Measurements from ENCODE around the gene RING1.
"Not testable (repeated sequence)": the region's sequence is repeated elsewhere in the genome, so short reads cannot be mapped to it uniquely, and the experiment has no call there.

RING1 gene

DNA sequence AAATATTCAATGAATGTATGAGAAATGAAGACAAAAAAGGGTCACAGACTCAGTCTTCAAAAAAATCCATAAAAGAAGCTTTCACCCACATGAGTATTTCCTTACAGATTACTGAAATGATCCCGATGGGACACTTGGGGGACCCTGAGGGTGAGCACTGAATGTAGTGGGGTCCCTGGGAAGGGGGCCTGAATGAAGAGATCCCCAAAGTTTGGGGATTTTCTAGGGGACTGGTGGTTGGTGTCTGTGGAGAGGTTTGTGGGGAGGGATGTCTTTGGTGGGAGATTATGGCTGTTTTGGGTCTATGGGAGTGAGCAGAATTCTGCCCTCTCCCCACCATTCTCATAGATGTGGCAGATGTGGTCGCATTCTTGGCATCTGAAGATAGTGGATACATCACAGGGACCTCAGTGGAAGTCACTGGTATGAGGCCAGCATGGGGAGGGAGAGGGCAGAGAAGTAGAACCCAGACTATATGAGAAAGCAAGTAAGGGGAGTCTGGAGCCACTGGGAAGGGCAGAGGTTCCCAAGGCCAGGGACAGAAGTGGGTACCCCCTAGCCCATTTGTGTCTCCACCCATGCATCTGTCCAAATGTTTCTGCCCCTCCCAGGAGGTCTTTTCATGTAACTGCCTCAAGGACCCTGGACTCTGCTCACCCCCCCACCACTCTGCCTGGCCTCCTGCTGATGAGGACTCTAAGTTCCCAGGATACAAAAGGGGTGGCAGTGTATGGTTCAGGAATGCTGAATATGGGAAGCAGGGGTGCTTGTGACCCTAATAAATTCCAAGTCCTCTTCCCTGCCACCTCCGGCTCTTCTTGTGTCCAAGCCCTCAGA is 2.1 kb upstream of the RING1 start:
- DNase-seq (ENCODE audit: low read depth in 2 of 2) = no peak

DNA sequence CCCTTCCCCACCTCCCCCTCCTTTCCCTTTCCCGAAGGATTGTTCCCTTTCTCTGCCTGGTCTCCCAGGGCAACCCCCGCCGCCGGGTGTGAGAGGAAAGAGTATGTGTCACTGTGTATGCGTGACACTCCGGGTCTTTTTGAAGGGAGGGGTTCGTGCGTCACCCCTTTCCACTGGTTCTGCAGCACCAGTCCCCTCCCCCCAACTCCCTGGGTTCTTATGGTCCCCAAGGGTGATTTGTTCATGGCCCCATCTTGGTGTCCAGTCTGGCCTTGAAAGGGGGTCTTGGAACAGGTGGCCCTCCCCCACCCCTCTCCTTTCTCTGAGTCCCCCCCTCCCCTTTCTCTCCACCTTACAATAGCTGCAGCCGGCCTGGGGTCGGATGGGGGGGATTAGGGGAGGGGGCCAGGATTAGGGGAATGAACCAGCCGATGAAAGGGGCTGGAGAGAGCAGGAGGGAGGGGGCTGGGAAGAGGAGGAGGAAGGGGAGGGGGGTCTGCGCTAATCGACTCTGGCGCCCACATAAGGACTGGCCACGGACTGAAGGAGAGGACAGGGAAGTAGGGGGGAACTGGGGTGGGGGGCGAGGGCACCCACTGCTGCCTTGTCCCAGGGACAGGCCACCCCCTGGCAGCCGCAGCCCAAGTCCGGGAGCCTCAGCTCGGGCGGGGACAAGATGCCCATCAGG is 1.3 kb upstream of the RING1 start:
- no peak for DNase-seq (ENCODE audit: low read depth in 2 of 2)

DNA sequence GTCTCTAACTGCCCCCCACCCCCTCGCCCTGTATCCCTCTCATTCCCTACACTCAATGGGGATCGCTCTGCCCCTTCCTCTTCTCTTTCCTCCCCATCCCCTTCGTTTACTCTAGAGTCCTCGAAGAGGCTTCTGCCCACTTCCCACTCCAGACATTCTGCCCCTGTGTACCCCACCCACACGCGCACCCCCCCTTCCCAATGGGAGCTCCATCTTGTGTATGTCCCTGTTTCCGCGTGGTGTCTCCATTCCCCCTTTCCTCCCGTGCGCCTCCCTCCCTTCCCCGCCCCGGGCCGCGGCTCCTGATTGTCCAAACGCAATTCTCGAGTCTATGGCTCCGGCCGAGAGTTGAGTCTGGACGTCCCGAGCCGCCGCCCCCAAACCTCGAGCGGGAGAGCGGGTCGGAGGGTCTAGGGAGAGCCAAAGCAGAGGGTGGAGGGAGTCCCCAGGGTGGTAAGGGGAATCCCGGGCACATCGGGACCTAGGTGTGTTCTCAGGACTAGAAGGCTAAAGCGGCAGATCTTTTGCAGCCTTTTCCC is 679 bp upstream of the RING1 start:
- no peak for DNase-seq (ENCODE audit: low read depth in 2 of 2)

DNA sequence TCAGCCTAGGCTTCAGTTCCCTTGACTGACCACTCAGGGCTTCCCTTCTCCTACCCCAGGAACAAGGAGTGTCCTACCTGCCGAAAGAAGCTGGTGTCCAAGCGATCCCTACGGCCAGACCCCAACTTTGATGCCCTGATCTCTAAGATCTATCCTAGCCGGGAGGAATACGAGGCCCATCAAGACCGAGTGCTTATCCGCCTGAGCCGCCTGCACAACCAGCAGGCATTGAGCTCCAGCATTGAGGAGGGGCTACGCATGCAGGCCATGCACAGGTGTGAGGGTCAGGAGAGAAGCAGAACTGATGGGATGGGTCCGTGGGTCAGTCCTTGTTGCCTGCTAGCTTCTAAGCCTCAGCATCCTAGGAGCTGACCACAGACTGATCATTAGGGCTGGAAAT is 1.6 kb downstream of the RING1 start:
- no peak for DNase-seq (ENCODE audit: low read depth in 2 of 2)

DNA sequence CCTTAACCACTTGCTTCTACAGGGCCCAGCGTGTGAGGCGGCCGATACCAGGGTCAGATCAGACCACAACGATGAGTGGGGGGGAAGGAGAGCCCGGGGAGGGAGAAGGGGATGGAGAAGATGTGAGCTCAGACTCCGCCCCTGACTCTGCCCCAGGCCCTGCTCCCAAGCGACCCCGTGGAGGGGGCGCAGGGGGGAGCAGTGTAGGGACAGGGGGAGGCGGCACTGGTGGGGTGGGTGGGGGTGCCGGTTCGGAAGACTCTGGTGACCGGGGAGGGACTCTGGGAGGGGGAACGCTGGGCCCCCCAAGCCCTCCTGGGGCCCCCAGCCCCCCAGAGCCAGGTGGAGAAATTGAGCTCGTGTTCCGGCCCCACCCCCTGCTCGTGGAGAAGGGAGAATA is 2.8 kb downstream of the RING1 start:
- DNase-seq (ENCODE audit: low read depth in 2 of 2) = no peak

DNA sequence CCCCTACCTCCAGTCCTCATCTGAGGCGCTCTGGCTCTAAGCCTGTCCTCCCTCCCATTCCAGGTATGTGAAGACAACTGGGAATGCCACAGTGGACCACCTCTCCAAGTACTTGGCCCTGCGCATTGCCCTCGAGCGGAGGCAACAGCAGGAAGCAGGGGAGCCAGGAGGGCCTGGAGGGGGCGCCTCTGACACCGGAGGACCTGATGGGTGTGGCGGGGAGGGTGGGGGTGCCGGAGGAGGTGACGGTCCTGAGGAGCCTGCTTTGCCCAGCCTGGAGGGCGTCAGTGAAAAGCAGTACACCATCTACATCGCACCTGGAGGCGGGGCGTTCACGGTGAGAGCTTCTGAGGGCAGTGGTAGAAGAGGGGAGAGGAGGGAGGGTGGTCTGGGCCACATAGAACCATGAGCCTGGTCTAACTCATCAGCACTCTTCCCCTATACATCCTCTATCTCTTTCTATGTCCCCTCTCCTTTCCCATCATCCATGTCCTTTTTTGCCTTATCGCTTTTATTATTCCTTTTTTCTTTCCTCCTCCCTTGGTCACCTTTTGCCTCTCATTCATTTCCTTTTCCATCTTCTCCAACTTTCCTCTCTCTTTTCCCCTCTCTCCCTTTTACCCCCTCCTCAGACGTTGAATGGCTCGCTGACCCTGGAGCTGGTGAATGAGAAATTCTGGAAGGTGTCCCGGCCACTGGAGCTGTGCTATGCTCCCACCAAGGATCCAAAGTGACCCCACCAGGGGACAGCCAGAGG is 3.5 kb downstream of the RING1 start:
- no peak for DNase-seq (ENCODE audit: low read depth in 2 of 2)

GRCh38 chr6:33212857-33213165 is 4.5 kb downstream of the RING1 start:
- no peak for DNase-seq (ENCODE audit: low read depth in 2 of 2)

DNA sequence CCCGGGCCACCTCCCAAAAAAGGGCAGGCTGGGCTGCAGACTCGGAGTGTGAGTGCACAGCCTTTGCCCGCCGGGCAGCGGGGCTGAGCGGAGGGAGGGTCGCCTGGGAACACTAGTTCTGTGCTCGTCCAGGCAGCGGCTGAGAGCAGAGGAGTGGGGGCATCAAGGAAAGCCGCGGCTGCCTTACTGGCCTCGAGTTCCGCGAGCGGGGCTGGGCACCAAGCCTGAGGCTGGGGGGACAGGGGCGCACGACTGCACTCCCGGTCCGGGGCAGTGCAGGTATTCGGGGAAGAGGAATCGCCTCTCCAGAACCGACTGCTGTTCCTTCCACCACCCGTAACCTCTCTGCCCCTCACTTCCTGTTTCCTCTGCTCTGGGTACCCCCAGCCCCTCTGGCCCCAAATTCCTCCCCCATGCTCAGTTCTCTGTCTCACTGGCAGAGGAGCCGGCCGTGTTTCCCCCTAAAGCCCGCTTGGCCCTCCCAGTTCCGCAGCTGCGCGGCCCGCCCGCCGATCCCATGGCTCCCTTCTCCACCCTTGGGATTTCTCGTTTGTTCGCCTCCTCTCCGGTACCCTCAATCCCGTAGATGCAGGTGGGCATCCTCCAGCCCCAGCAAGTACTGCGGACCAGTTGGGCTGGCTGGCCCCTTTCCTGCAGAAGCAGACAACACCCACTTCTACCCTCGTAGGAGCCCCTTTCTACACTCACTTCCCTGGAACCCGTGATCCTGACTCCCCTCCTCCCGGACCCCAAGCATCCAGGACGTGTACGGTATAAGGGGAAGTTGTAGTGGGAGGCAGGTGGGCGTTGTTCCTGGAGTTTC is 5.1 kb downstream of the RING1 start:
- no peak for DNase-seq (ENCODE audit: low read depth in 2 of 2)

DNA sequence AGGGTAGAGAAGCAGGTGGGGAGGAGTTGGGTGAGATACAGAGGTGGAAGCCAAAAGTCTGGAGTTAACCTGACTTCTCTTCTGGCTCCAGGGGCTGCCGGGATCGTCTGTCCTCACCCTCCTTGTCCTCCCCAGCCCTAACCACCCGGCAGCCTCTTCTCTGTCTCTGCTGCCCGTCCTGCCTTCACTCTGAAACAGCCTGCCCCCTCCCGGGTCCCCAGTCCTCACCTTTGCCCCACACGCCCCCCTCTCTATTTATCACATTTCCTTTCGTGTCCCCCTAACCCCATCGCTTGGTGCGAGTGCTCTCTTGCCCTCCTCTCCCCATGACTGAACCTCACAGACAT is 5.7 kb downstream of the RING1 start:
- DNase-seq (ENCODE audit: low read depth in 2 of 2) = no peak

- no peak for DNase-seq (ENCODE audit: low read depth in 2 of 2)
Observed at GRCh38 chr6:33215271-33216116, 7.2 kb downstream of the RING1 start.

DNA sequence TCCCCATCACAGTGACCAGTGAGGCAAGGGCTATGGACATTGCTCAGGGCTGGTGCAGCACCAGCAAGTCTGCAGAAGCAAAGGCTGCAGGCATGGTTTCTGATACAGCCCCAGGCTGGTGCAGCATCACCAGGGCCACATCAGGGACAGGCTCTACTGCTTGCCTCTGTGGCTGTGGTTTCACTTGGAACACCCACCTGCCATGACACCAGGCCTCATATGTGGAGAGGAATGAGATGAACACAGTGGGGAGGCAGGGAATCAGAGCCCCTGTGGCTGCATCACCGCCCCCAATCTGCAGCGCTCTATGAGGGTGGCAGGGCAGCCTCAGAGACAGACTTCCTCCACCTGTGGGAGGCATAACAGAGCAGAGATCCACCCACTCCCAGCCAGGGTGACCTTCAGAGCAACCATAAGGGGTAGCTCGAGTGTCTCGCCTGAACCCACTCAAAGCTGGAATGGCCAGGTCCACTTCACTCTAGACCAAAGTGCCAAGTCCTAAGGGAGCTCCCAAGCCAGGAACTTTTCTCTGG is 7.9 kb downstream of the RING1 start:
- no peak for DNase-seq (ENCODE audit: low read depth in 2 of 2)

DNA sequence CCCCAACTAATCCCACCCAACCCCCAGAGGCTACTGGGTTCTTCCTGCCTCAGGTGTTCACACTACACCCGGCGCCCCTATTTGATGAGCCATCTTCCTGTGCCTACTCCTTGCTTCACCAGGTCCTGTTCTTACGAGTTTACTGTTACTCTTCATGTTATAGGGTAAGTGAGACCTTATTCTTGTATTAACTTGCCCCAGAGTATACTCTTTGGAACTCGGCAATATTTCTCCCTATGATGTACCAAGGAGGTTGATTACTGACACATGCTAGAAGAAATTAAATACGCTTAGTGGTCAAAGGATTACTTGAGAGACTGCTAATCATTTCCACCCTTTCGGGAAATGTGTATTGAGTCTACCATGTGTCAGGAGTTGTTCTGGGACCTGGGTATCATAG is 8.9 kb downstream of the RING1 start:
- DNase-seq (ENCODE audit: low read depth in 2 of 2) = no peak

DNA sequence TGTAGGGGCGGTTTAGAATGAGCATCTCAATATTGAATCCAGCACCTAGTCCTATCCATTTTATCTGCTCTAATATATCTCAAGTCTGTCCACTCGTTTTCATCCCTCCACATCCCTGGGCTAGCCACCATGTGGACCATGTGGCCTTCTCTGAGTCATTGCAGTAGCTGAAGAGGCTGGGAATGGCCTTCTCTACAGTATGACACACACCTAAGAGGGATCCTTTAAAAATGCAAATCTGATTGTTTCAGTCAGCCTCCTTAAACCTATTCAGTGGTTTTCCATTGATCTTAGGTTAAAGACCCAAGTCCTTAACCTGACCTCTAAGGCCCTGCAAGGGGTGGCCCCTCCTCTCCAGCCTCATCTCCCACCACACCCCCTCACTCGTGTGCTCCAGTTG is 9.4 kb downstream of the RING1 start:
- DNase-seq (ENCODE audit: low read depth in 2 of 2) = no peak

DNA sequence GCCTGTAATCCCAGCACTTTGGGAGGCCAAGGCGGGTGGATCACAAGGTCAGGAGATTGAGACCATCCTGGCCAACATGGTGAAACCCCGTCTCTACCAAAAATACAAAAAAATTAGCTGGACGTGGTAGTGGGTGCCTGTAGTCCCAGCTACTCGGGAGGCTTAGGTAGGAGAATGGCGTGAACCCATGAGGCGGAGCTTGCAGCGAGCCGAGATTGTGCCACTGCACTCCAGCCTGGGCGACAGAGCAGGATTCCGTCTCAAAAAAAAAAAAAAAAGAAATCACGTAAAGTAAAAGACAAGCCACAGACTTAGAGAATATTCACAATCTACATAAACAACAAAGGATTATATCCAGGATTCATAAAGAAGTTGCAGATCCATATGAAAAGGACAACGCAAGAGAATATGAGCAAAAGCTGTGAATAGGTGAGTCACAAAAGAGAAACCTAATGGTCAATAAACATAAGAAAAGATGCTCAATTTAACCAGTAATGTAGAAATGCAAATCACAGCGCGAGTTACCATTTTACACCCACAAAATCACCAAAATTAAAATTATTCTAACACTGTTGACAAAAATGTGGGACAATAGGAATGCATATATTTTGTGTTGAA is 18.3 kb downstream of the RING1 start:
- not testable (repeated sequence) for DNase-seq (ENCODE audit: low read depth in 2 of 2)

DNA sequence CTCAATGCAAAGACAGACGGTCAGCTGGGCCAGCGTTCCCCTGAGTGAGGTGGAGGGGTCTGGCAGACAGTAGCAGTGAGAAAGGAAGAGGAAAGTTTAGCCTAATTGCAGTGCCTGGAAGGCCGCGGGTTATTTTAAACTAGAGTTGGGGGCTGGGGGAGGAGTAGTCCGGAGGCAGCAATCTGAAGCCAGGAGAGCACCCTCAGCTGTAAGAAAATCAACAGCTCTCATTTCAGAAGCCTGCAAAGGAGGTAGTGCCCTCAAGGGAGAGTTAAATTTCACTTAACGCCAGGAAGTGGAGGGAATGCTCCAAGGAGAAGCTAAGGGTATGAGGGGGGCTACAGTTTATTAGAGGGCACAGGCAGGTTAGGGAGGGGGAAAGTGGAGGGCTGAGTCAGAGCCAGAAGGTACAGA is 26.9 kb downstream of the RING1 start:
- no peak for DNase-seq (ENCODE audit: low read depth in 2 of 2)

DNA sequence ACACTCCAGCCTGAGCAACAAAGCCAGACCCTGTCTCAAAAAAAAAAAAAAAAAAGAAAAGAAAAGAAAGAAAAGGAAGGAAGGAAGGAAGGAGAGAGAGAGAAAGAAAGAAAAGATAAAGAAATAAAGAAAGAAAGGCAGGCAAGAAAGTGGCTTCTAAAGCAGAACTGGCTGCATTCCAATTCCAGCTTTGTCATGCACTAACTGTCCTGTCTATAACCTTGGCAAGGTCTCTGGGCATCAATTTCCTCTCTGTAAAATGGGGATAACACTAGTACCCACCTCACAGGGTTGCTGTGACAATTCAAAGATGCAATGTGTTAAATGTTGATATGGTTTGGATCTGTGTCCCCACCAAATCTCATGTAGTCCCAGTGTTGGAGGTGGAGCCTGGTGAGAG is 28.0 kb downstream of the RING1 start:
- no peak for DNase-seq (ENCODE audit: low read depth in 2 of 2)

GRCh38 chr6:33236852-33237251 is 28.6 kb downstream of the RING1 start:
- DNase-seq (ENCODE audit: low read depth in 2 of 2) = no peak

GRCh38 chr6:33237741-33238140 is 29.4 kb downstream of the RING1 start:
- DNase-seq (ENCODE audit: low read depth in 2 of 2) = no peak

DNA sequence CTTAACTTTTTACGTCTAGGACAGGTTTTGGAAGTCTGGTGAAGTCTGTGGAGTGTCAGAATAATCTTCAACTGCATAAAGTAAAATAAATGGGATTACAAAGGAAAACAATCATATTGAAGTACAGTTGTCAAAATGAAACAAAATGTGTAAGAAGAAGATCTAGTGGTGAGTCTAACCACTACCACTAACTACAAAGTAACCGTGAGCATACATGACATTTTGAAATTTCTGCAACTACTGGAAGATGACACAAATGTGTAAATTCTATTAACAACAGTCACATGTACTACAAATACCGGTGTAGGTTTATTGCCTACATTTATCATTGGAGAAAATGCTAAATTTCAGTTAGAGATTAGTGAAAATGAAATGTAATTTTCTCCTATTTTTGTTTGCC is 33.7 kb downstream of the RING1 start:
- DNase-seq (ENCODE audit: low read depth in 2 of 2) = no peak

- DNase-seq (ENCODE audit: low read depth in 2 of 2) = no peak
Observed at GRCh38 chr6:33243476-33243875, 35.2 kb downstream of the RING1 start.
